Fibroblast of lung (primary cell): Measurements from ENCODE around the gene RET.

Experiments
- CTCF ChIP-seq, 2 donors: IDR thresholded peaks in 1 of 2; conservative IDR thresholded peaks in 1 of 2; 1 replicate in 1 of 2; 2 replicates in 1 of 2; pipeline ENCODE4 v1.5.1; 2011 to 2012; ENCODE audit warnings: low read length in 2 of 2, control low read depth in 1 of 2, inconsistent platforms in 1 of 2, low read depth in 1 of 2, mild to moderate bottlenecking in 1 of 2
- EZH2 ChIP-seq: IDR thresholded peaks from 2 replicates; pipeline ENCODE4 v1.5.1; 2012; ENCODE audit warnings: low read length, control low read depth, mild to moderate bottlenecking; ENCODE audit errors: missing control alignments

GRCh38 chr10:43058716-43059335 lies 18.0 kb upstream of the RET start:
- TF ChIP-seq EZH2: no peak
- TF ChIP-seq CTCF (conservative IDR thresholded peaks at IDR 0.05 in 1 of 2, IDR thresholded peaks at IDR 0.05 in 1 of 2; ENCODE audit: low read depth in 1 of 2, low read length in 2 of 2): no peak
